Activated CD4-positive, alpha-beta T cell treated with anti-CD3 and anti-CD28 coated beads, Interleukin-2, amount 10 ng/mL, durations not matched to agents 7 days and 5 days (primary cell): ENCODE measurements around the gene PODNL1. TPM values are rescaled to one million over a fixed set of nuclear protein-coding genes. Genes with fewer than 3 reads are reported as not detected.

Experiments
- total RNA-seq, 2 experiments: library from RNA; stranded (reverse); gene quantifications; one replicate each; pipeline ENCODE4 v1.2.3, GENCODE V29; 2021

Gene PODNL1
- total RNA-seq, 2 experiments from 2014 or later, result 0.17 to 0.58 TPM

Other genes with a start within 250 kb of the PODNL1 start
- gene MRI1, start 173.9 kb downstream of the PODNL1 start, total RNA-seq, result 10 to 100 TPM; 46.2 to 46.6 TPM
- gene C19orf53, start 164.0 kb downstream of the PODNL1 start, total RNA-seq, result 10 to 100 TPM; 91.3 to 92.5 TPM
- 1 to 10 TPM; 6.0 to 6.2 TPM for gene ZSWIM4, start 143.0 kb downstream of the PODNL1 start, total RNA-seq
- gene NANOS3, start 61.3 kb downstream of the PODNL1 start, total RNA-seq, result under 1 TPM in 1 of 2 experiments, not detected in 1; 0.48 TPM
- gene BRME1, start 32.3 kb downstream of the PODNL1 start, total RNA-seq, result 1 to 10 TPM; 6.3 to 8.0 TPM
- 10 to 100 TPM; 36.5 to 39.3 TPM for gene CC2D1A, start 32.2 kb downstream of the PODNL1 start, total RNA-seq
- gene DCAF15, start 14.1 kb upstream of the PODNL1 start, total RNA-seq, result 10 to 100 TPM; 80.3 to 85.4 TPM
- gene RFX1, start 67.9 kb upstream of the PODNL1 start, total RNA-seq, result 10 to 100 TPM; 19.1 to 19.9 TPM
- not detected for gene RLN3, start 89.7 kb upstream of the PODNL1 start, total RNA-seq
- gene IL27RA, start 93.3 kb upstream of the PODNL1 start, total RNA-seq, result 10 to 100 TPM; 66.5 to 70.3 TPM
- gene PALM3, start 123.7 kb upstream of the PODNL1 start, total RNA-seq, result not detected
- gene MISP3, start 134.4 kb upstream of the PODNL1 start, total RNA-seq, result under 1 TPM; 0.67 to 0.69 TPM
- gene C19orf67, start 147.4 kb upstream of the PODNL1 start, total RNA-seq, result not detected
- 10 to 100 TPM; 80.7 to 84.5 TPM for gene SAMD1, start 152.3 kb upstream of the PODNL1 start, total RNA-seq
- gene PRKACA, start 179.3 kb upstream of the PODNL1 start, total RNA-seq, result 10 to 100 TPM; 50.6 to 56.8 TPM
- 100 to 1,000 TPM; 119 to 131 TPM for gene ASF1B, start 198.2 kb upstream of the PODNL1 start, total RNA-seq